Measurements from ENCODE around the gene SLC4A3.
"Not testable (repeated sequence)": the region's sequence is repeated elsewhere in the genome, so short reads cannot be mapped to it uniquely, and the experiment has no call there.

Gene SLC4A3

GRCh38 chr2:219648963-219649362, 21.5 kb downstream of the SLC4A3 start:
- DNase-seq, result no peak

DNA sequence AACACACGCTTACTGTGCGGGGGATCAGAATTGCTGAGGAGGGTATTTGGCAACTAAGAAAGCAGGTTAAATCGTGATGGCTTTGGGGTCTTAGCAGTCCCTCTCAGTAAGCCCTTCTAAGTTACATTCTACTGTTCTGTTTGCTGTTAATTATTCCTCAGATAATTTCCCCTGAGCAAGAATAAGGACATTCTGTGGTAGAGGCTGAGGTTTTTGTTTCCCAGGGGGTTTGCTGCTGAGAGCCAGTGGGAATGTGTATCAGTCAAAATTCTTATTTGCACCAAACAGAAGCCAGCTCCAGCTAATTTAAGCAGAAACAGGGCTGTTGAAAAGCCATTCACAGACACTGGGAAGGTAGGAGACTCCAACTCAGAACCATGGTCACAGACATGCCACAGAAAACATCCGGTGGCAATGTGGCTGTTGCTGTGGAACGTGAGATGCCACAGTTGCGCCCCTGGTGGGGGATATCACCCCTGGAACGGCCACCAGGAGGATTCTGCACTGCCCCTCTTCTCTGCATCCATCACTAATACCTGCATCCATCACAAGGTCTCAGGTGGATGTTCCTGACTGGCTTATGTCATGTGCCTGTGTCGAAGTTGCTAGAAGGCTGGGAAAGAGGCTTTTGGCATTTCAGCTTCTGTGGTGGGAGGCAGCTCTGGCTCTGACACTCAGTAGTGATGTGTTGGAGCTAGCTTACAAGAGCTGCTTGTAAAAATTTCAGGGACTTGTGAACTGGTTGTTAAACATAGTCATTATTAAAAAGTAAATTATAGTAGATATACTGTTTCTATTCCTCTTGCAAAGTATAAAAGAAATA, 23.2 kb downstream of the SLC4A3 start:
- DNase-seq, result no peak

- not testable (repeated sequence) for DNase-seq
Measured at GRCh38 chr2:219651656-219652055, 24.2 kb downstream of the SLC4A3 start.

- no peak for DNase-seq
Measured at GRCh38 chr2:219656526-219656925, 29.1 kb downstream of the SLC4A3 start.

- DNase-seq, result no peak
Measured at GRCh38 chr2:219658196-219658846, 30.9 kb downstream of the SLC4A3 start.

- no peak for DNase-seq
Measured at GRCh38 chr2:219658874-219659273, 31.4 kb downstream of the SLC4A3 start.

DNA sequence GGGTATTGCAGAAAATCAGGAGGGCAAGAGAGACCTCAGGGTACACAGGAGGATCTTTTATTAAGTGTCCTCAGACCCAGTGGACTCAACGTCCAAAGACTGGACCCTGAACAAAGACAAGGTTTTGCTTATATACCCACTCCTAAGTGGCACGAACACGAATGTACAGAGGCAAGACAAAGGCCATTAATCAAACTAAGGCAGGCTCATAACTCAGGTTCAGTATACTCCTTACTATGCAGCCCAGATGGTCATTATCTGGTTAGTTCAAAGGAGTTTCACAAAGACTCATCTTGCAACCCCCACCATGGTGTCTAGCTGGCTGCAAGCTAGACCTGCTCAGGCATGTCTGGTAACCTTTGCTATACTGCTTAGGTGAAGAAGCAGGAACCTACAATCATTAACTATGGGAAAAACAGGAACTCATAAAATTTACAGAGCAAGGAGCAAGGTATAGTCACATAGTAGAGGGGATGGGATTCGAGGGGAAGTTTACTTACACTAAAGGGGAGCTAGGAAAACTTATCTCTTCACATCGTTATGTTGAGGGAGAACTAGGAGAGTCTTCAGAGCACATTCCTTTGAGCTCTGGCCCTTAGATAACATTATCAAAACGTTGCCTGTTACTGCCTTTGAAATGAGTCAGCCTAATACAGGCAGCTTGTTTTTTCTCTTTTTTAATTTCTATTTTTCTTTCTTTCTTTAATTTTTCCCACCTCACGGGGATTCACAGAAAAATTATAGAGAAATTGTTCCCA, 33.9 kb downstream of the SLC4A3 start:
- no peak for DNase-seq

GRCh38 chr2:219661955-219662395, 34.5 kb downstream of the SLC4A3 start:
- no peak for DNase-seq

- no peak for DNase-seq
Measured at GRCh38 chr2:219662566-219662965, 35.1 kb downstream of the SLC4A3 start.

GRCh38 chr2:219663116-219663762, 35.8 kb downstream of the SLC4A3 start:
- DNase-seq, result no peak

- DNase-seq, result no peak
Measured at GRCh38 chr2:219664041-219664440, 36.6 kb downstream of the SLC4A3 start.

- DNase-seq, result no peak
Measured at GRCh38 chr2:219664944-219665343, 37.5 kb downstream of the SLC4A3 start.

DNA sequence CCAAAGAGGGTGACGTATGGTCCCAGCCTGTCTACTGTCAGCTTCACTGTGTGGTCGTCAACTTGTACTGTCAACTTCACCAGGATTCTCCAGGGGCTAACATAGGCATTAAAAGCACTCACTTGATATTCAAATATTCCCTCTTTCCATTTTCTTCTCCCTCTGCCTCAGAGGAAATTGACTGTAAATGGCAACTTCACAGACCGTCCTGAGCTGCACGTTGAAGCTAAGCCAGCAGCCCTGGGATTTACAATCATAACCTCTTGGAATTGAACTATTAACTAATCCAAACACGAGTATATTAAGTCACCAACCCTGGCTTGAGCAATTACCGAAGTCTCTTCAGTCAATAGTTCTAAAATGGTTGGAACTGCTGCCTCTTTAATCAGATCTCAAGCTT, 38.5 kb downstream of the SLC4A3 start:
- no peak for DNase-seq

- no peak for DNase-seq
Measured at GRCh38 chr2:219668316-219668715, 40.9 kb downstream of the SLC4A3 start.

GRCh38 chr2:219670386-219670785, 43.0 kb downstream of the SLC4A3 start:
- DNase-seq, result no peak

DNA sequence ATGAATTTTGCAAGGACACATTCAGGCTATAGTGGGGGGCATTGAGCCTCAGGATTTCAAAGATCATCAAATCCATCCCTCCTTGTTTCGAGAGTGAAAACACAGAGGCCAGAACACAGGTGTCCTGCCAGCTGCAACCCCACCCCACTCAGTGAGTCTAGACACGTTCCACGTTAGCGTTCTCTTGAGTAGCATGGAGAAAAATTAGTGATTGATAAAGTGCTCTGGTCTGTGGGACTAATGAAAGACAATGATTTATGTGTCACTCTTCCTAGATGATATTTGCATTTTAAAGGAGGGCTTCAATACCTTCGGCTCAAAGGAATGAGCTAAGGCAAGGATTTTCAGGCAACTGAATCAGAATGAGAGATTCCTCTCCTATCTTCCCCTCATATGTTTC, 43.8 kb downstream of the SLC4A3 start:
- no peak for DNase-seq

DNA sequence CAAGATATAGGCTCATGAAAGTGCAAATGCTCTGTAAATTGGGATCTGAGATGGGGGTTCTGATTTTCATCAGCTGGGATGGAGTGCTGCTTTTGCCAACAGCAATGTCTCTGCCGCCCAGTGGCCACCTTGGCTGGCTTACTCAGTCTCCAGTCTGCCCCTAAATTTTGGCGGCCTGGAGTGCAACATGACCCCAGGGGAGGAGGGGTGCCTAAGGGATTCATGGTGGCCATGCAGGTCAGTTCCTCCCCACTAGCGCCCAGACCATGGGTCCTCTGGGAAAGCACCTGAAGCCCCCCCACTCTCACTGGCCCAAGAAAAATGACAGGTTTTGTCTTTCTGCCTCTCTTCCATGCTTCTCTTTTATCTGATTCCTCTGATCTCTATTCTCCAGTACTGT, 45.0 kb downstream of the SLC4A3 start:
- no peak for DNase-seq

DNA sequence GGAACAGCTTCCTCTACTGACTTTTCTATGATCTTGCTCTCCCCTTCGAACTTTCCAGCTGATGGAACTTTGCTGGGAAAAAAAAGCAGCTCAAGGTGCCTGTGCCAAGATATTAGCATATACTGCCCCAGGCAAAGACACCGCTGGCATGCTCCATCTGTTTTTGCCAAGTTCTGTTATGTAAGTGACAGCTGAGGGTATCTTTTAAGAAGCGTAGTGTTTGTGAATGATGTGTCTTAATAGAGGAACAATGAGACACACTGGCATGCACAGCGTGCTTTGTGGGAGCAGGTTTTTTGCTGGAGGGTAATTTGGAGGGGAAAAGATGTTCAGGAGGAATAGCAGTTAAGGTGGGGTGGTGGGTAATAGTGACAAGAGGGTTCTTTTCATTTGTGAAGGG, 47.8 kb downstream of the SLC4A3 start:
- DNase-seq, result no peak

- no peak for DNase-seq
Measured at GRCh38 chr2:219676586-219676985, 49.2 kb downstream of the SLC4A3 start.

DNA sequence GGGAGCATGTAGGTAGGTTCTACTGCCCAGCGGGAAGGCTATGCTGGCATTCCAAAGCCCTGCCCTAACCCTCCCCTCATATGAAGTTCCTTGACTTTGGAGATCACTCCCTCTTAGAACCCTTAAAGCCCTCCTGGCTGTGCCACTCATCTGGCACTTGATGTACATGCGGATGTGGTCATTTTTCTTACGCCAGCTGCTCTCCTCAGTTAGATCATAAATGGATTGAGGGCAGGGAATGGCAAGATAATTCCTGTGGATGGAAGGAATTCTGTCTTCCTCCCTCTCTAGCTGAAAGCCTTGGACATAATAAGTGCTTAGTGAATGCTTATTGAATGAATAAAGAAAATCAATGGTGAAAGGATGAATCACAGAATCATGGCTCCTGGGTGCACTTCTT, 51.6 kb downstream of the SLC4A3 start:
- no peak for DNase-seq

DNA sequence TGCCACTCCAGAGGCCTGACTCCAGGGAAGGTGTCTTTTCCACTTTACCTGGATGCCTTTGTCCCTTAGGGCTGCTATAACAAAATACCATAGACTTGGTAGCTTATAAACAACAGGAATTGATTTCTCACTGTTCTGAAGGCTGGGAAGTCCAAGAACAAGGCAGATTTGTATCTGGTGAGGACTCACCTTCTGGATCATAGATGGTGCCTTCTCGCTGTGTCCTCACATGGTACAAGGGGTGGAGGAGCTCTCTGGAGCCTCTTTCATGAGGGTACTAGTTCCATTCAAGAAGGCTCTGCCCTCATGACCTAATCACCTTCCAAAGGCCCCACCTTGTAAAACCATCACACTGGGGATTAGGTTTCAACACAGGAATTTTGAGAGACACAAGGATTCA, 52.1 kb downstream of the SLC4A3 start:
- no peak for DNase-seq

GRCh38 chr2:219680958-219681693, 53.7 kb downstream of the SLC4A3 start:
- no peak for DNase-seq

Data from activated CD4-positive, alpha-beta T cell treated with anti-CD3 and anti-CD28 coated beads, Interleukin-2, Interleukin-6, amounts not matched to agents 100 ng/mL and 50 ng/mL, durations not matched to agents 16 hours and 8 hours (primary cell).